ENCODE data around the gene ARHGAP26.

Gene ARHGAP26

GRCh38 chr5:143188692-143189091, 418.5 kb downstream of the ARHGAP26 start:
- no peaks in the 10 kb centered on the region for H3K4me1 ChIP-seq (ENCODE audit: control insufficient read depth in 2 of 2, insufficient read depth in 2 of 2, low read length in 2 of 2)
- no peaks in the 10 kb centered on the region for H3K27me3 ChIP-seq (ENCODE audit: control insufficient read depth in 2 of 2, insufficient read depth in 2 of 2, low read length in 2 of 2)
- no peak overlapping the region for H3K27ac ChIP-seq (ENCODE audit: low read depth in 2 of 2, low read length in 2 of 2)
- no peaks in the 10 kb centered on the region for H3K9me3 ChIP-seq (ENCODE audit: control insufficient read depth in 2 of 2, low read length in 2 of 2)
- no peak overlapping the region for H3K9ac ChIP-seq (ENCODE audit: low read depth in 1 of 2, low read length in 2 of 2)
- H3K4me3 ChIP-seq (ENCODE audit: low read length in 2 of 2) = no peak overlapping the region
- H3K36me3 ChIP-seq (ENCODE audit: control insufficient read depth in 2 of 2, insufficient read depth in 2 of 2, low read length in 2 of 2) = no peaks in the 10 kb centered on the region

- no peak overlapping the region for H3K4me3 ChIP-seq (ENCODE audit: low read length in 2 of 2)
- H3K27me3 ChIP-seq (ENCODE audit: control insufficient read depth in 2 of 2, insufficient read depth in 2 of 2, low read length in 2 of 2) = no peaks in the 10 kb centered on the region
- H3K27ac ChIP-seq (ENCODE audit: low read depth in 2 of 2, low read length in 2 of 2) = no peak overlapping the region
- no peaks in the 10 kb centered on the region for H3K9me3 ChIP-seq (ENCODE audit: control insufficient read depth in 2 of 2, low read length in 2 of 2)
- H3K4me1 ChIP-seq (ENCODE audit: control insufficient read depth in 2 of 2, insufficient read depth in 2 of 2, low read length in 2 of 2) = no peaks in the 10 kb centered on the region
- no peaks in the 10 kb centered on the region for H3K36me3 ChIP-seq (ENCODE audit: control insufficient read depth in 2 of 2, insufficient read depth in 2 of 2, low read length in 2 of 2)
- H3K9ac ChIP-seq (ENCODE audit: low read depth in 1 of 2, low read length in 2 of 2) = no peak overlapping the region
Observed at GRCh38 chr5:143190260-143190810, 420.2 kb downstream of the ARHGAP26 start.

GRCh38 chr5:143191720-143192119, 421.5 kb downstream of the ARHGAP26 start:
- Histone ChIP-seq H3K27me3 (ENCODE audit: control insufficient read depth in 2 of 2, insufficient read depth in 2 of 2, low read length in 2 of 2) (no peaks in the 10 kb centered on the region), H3K9ac (ENCODE audit: low read depth in 1 of 2, low read length in 2 of 2) (no peak overlapping the region), H3K4me1 (ENCODE audit: control insufficient read depth in 2 of 2, insufficient read depth in 2 of 2, low read length in 2 of 2) (no peaks in the 10 kb centered on the region), H3K36me3 (ENCODE audit: control insufficient read depth in 2 of 2, insufficient read depth in 2 of 2, low read length in 2 of 2) (no peaks in the 10 kb centered on the region), H3K9me3 (ENCODE audit: control insufficient read depth in 2 of 2, low read length in 2 of 2) (no peaks in the 10 kb centered on the region), H3K4me3 (ENCODE audit: low read length in 2 of 2) (no peak overlapping the region), H3K27ac (ENCODE audit: low read depth in 2 of 2, low read length in 2 of 2) (no peak overlapping the region)

GRCh38 chr5:143192191-143192900, 422.2 kb downstream of the ARHGAP26 start:
- Histone ChIP-seq H3K27me3 (ENCODE audit: control insufficient read depth in 2 of 2, insufficient read depth in 2 of 2, low read length in 2 of 2) (no peaks in the 10 kb centered on the region), H3K27ac (ENCODE audit: low read depth in 2 of 2, low read length in 2 of 2) (no peak overlapping the region), H3K4me3 (ENCODE audit: low read length in 2 of 2) (no peak overlapping the region), H3K9me3 (ENCODE audit: control insufficient read depth in 2 of 2, low read length in 2 of 2) (no peaks in the 10 kb centered on the region), H3K9ac (ENCODE audit: low read depth in 1 of 2, low read length in 2 of 2) (no peak overlapping the region), H3K4me1 (ENCODE audit: control insufficient read depth in 2 of 2, insufficient read depth in 2 of 2, low read length in 2 of 2) (no peaks in the 10 kb centered on the region), H3K36me3 (ENCODE audit: control insufficient read depth in 2 of 2, insufficient read depth in 2 of 2, low read length in 2 of 2) (no peaks in the 10 kb centered on the region)

GRCh38 chr5:143194206-143194605, 424.0 kb downstream of the ARHGAP26 start:
- Histone ChIP-seq H3K27ac (ENCODE audit: low read depth in 2 of 2, low read length in 2 of 2) (no peak overlapping the region), H3K4me1 (ENCODE audit: control insufficient read depth in 2 of 2, insufficient read depth in 2 of 2, low read length in 2 of 2) (no peaks in the 10 kb centered on the region), H3K4me3 (ENCODE audit: low read length in 2 of 2) (no peak overlapping the region), H3K9me3 (ENCODE audit: control insufficient read depth in 2 of 2, low read length in 2 of 2) (no peaks in the 10 kb centered on the region), H3K36me3 (ENCODE audit: control insufficient read depth in 2 of 2, insufficient read depth in 2 of 2, low read length in 2 of 2) (no peaks in the 10 kb centered on the region), H3K9ac (ENCODE audit: low read depth in 1 of 2, low read length in 2 of 2) (no peak overlapping the region), H3K27me3 (ENCODE audit: control insufficient read depth in 2 of 2, insufficient read depth in 2 of 2, low read length in 2 of 2) (no peaks in the 10 kb centered on the region)

- Histone ChIP-seq H3K4me1 (ENCODE audit: control insufficient read depth in 2 of 2, insufficient read depth in 2 of 2, low read length in 2 of 2) (no peaks in the 10 kb centered on the region), H3K36me3 (ENCODE audit: control insufficient read depth in 2 of 2, insufficient read depth in 2 of 2, low read length in 2 of 2) (no peaks in the 10 kb centered on the region), H3K4me3 (ENCODE audit: low read length in 2 of 2) (no peak overlapping the region), H3K9me3 (ENCODE audit: control insufficient read depth in 2 of 2, low read length in 2 of 2) (no peaks in the 10 kb centered on the region), H3K27ac (ENCODE audit: low read depth in 2 of 2, low read length in 2 of 2) (no peak overlapping the region), H3K27me3 (ENCODE audit: control insufficient read depth in 2 of 2, insufficient read depth in 2 of 2, low read length in 2 of 2) (no peaks in the 10 kb centered on the region), H3K9ac (ENCODE audit: low read depth in 1 of 2, low read length in 2 of 2) (no peak overlapping the region)
Observed at GRCh38 chr5:143194713-143195112, 424.5 kb downstream of the ARHGAP26 start.

GRCh38 chr5:143195491-143195890, 425.3 kb downstream of the ARHGAP26 start:
- H3K9ac ChIP-seq (ENCODE audit: low read depth in 1 of 2, low read length in 2 of 2) = no peak overlapping the region
- H3K36me3 ChIP-seq (ENCODE audit: control insufficient read depth in 2 of 2, insufficient read depth in 2 of 2, low read length in 2 of 2) = no peaks in the 10 kb centered on the region
- H3K27me3 ChIP-seq (ENCODE audit: control insufficient read depth in 2 of 2, insufficient read depth in 2 of 2, low read length in 2 of 2) = no peaks in the 10 kb centered on the region
- H3K4me3 ChIP-seq (ENCODE audit: low read length in 2 of 2) = no peak overlapping the region
- no peaks in the 10 kb centered on the region for H3K9me3 ChIP-seq (ENCODE audit: control insufficient read depth in 2 of 2, low read length in 2 of 2)
- no peaks in the 10 kb centered on the region for H3K4me1 ChIP-seq (ENCODE audit: control insufficient read depth in 2 of 2, insufficient read depth in 2 of 2, low read length in 2 of 2)
- H3K27ac ChIP-seq (ENCODE audit: low read depth in 2 of 2, low read length in 2 of 2) = no peak overlapping the region

- Histone ChIP-seq H3K27ac (ENCODE audit: low read depth in 2 of 2, low read length in 2 of 2) (no peak overlapping the region), H3K9ac (ENCODE audit: low read depth in 1 of 2, low read length in 2 of 2) (no peak overlapping the region), H3K36me3 (ENCODE audit: control insufficient read depth in 2 of 2, insufficient read depth in 2 of 2, low read length in 2 of 2) (no peaks in the 10 kb centered on the region), H3K27me3 (ENCODE audit: control insufficient read depth in 2 of 2, insufficient read depth in 2 of 2, low read length in 2 of 2) (no peaks in the 10 kb centered on the region), H3K4me3 (ENCODE audit: low read length in 2 of 2) (no peak overlapping the region), H3K9me3 (ENCODE audit: control insufficient read depth in 2 of 2, low read length in 2 of 2) (no peaks in the 10 kb centered on the region), H3K4me1 (ENCODE audit: control insufficient read depth in 2 of 2, insufficient read depth in 2 of 2, low read length in 2 of 2) (no peaks in the 10 kb centered on the region)
Observed at GRCh38 chr5:143196601-143197259, 426.6 kb downstream of the ARHGAP26 start.

GRCh38 chr5:143197260-143197656, 427.1 kb downstream of the ARHGAP26 start:
- Histone ChIP-seq H3K4me1 (ENCODE audit: control insufficient read depth in 2 of 2, insufficient read depth in 2 of 2, low read length in 2 of 2) (no peaks in the 10 kb centered on the region), H3K27me3 (ENCODE audit: control insufficient read depth in 2 of 2, insufficient read depth in 2 of 2, low read length in 2 of 2) (no peaks in the 10 kb centered on the region), H3K36me3 (ENCODE audit: control insufficient read depth in 2 of 2, insufficient read depth in 2 of 2, low read length in 2 of 2) (no peaks in the 10 kb centered on the region), H3K27ac (ENCODE audit: low read depth in 2 of 2, low read length in 2 of 2) (no peak overlapping the region), H3K9ac (ENCODE audit: low read depth in 1 of 2, low read length in 2 of 2) (no peak overlapping the region), H3K4me3 (ENCODE audit: low read length in 2 of 2) (no peak overlapping the region), H3K9me3 (ENCODE audit: control insufficient read depth in 2 of 2, low read length in 2 of 2) (no peaks in the 10 kb centered on the region)

- Histone ChIP-seq H3K4me1 (ENCODE audit: control insufficient read depth in 2 of 2, insufficient read depth in 2 of 2, low read length in 2 of 2) (no peaks in the 10 kb centered on the region), H3K9ac (ENCODE audit: low read depth in 1 of 2, low read length in 2 of 2) (no peak overlapping the region), H3K27me3 (ENCODE audit: control insufficient read depth in 2 of 2, insufficient read depth in 2 of 2, low read length in 2 of 2) (no peaks in the 10 kb centered on the region), H3K4me3 (ENCODE audit: low read length in 2 of 2) (no peak overlapping the region), H3K27ac (ENCODE audit: low read depth in 2 of 2, low read length in 2 of 2) (no peak overlapping the region), H3K9me3 (ENCODE audit: control insufficient read depth in 2 of 2, low read length in 2 of 2) (no peaks in the 10 kb centered on the region), H3K36me3 (ENCODE audit: control insufficient read depth in 2 of 2, insufficient read depth in 2 of 2, low read length in 2 of 2) (no peaks in the 10 kb centered on the region)
Observed at GRCh38 chr5:143198332-143198731, 428.2 kb downstream of the ARHGAP26 start.

Measured in mucosa of rectum (tissue), 2 donors.